ENCODE data around the gene RBM34.

DNA sequence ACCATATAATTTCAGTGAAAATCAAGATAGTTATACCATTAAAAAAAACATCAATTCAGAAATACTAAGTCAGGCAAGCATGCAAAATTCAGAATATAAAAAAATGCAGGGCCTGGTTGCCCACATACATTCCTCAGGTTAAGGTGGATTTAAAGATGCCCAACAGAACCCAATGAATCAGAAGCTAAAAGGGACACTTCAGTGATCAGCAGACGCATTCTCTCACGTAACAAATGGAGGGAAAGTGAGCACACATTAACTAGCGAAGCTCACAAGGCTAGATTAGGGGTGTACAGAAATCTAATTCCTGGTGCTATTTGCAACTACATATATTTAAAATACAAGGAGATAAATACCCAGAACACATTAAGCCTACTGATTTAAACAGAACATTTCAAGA, 49.9 kb downstream of the RBM34 start:
- TF ChIP-seq CTCF (conservative IDR thresholded peaks at IDR 0.05) (no peak), EZH2 (IDR thresholded peaks at IDR 0.05; ENCODE audit: low read depth) (no peak)

All from PC-9 (cell line).